Ishikawa (cell line): Measurements from ENCODE around the gene POLR1B.

Source experiments
- CEBPB ChIP-seq: IDR thresholded peaks from 2 replicates; pipeline ENCODE4 v1.6.1; 2012
- EGR1 ChIP-seq: IDR thresholded peaks from 2 replicates; pipeline ENCODE4 v1.6.1; 2012
- EP300 ChIP-seq: IDR thresholded peaks from 2 replicates; pipeline ENCODE4 v1.6.1; 2012; ENCODE audit warnings: borderline replicate concordance
- NFIC ChIP-seq: IDR thresholded peaks from 2 replicates; pipeline ENCODE4 v1.6.1; 2012
- RAD21 ChIP-seq: IDR thresholded peaks from 2 replicates; pipeline ENCODE4 v1.6.1; 2012; ENCODE audit warnings: low read depth
- TAF1 ChIP-seq: IDR thresholded peaks from 2 replicates; pipeline ENCODE4 v1.6.1; 2012; ENCODE audit warnings: low read depth, mild to moderate bottlenecking
- TCF12 ChIP-seq: IDR thresholded peaks from 2 replicates; pipeline ENCODE4 v1.6.1; 2012; ENCODE audit warnings: low read depth
- TF ChIP-seq, protein P1 (sequence below): IDR thresholded peaks from 2 replicates; pipeline ENCODE4 v1.6.1; 2012; ENCODE audit warnings: low read depth, mild to moderate bottlenecking
- TF ChIP-seq, protein P2 (sequence below): IDR thresholded peaks from 2 replicates; pipeline ENCODE4 v1.6.1; 2012

DNA sequence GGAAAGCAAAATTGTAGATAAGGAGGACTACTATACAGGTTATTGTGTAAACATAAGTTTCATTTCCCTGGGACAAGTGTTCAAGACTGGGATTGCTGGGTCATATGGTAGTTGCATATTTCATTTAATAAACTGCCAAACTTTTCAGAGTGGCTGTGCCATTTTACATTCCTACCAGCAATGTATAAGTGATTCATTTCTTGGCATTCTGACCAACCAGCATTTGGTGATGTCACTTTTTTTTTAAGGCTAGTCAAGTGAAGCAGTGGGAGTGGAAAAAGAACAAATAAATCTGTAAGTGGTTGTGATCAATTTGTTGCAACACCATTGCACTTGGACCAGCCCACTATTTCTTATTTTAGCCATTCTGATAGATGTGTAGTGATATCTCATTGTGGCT lies 37.0 kb downstream of the POLR1B start:
- TF ChIP-seq EP300: no peak
- TF ChIP-seq TAF1: no peak
- TF ChIP-seq RAD21: no peak
- TF ChIP-seq, protein P1, sequence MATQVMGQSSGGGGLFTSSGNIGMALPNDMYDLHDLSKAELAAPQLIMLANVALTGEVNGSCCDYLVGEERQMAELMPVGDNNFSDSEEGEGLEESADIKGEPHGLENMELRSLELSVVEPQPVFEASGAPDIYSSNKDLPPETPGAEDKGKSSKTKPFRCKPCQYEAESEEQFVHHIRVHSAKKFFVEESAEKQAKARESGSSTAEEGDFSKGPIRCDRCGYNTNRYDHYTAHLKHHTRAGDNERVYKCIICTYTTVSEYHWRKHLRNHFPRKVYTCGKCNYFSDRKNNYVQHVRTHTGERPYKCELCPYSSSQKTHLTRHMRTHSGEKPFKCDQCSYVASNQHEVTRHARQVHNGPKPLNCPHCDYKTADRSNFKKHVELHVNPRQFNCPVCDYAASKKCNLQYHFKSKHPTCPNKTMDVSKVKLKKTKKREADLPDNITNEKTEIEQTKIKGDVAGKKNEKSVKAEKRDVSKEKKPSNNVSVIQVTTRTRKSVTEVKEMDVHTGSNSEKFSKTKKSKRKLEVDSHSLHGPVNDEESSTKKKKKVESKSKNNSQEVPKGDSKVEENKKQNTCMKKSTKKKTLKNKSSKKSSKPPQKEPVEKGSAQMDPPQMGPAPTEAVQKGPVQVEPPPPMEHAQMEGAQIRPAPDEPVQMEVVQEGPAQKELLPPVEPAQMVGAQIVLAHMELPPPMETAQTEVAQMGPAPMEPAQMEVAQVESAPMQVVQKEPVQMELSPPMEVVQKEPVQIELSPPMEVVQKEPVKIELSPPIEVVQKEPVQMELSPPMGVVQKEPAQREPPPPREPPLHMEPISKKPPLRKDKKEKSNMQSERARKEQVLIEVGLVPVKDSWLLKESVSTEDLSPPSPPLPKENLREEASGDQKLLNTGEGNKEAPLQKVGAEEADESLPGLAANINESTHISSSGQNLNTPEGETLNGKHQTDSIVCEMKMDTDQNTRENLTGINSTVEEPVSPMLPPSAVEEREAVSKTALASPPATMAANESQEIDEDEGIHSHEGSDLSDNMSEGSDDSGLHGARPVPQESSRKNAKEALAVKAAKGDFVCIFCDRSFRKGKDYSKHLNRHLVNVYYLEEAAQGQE: no peak
- TF ChIP-seq TCF12: no peak
- no peak; the same call in 1 of the 2 replicates for TF ChIP-seq CEBPB
- TF ChIP-seq, protein P2, sequence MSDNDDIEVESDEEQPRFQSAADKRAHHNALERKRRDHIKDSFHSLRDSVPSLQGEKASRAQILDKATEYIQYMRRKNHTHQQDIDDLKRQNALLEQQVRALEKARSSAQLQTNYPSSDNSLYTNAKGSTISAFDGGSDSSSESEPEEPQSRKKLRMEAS: no peak
- peak; percentile 53 for TF ChIP-seq NFIC
- TF ChIP-seq EGR1: no peak
